Measurements from ENCODE around the gene UTP18.
"Not testable (repeated sequence)": the region's sequence is repeated elsewhere in the genome, so short reads cannot be mapped to it uniquely, and the experiment has no call there.

The UTP18 gene

GRCh38 chr17:51258756-51259563, 1.4 kb upstream of the UTP18 start:
- peak; percentile 61 for DNase-seq (ENCODE audit: low spot score)

DNA sequence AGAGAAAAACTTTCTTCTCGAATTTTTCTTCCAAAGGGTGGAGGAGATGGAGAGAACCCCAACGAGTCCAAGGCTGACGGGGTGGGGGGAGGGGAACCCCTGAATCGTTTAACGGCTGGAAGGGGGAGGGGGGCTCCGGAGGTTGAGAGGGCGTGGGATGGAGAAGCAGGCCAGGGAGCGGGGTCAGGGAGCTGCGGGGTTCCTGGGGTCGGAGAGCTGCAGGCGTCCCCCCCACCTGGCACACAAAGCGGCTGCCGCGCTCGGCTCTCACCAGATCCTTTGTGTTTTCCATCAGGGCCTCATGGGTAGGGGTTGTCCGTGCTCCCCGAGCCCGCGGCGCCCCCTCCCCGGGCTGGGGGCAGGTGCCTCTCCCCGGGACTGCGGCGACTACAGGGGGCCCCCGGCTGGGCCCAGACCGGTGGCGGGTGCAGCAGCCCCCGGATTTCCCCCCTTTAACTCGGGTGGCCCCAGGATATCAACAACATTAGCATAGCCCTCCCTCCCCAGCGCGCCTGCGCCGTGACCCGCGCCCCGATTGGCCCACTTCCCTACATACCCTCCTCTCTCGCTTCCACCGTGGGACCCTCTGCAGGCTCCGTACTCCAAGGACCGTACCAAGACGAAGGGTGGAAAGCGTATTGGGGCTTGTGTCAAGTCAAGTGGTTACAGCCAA, 646 bp upstream of the UTP18 start, which contains the start of gene MBTD1:
TSS of gene MBTD1 (minus strand) at position 486 of the 673 bp plus-strand sequence. CDS start 34,888 bp downstream, outside the sequence.
- peak; percentile 98 for DNase-seq (ENCODE audit: low spot score)

DNA sequence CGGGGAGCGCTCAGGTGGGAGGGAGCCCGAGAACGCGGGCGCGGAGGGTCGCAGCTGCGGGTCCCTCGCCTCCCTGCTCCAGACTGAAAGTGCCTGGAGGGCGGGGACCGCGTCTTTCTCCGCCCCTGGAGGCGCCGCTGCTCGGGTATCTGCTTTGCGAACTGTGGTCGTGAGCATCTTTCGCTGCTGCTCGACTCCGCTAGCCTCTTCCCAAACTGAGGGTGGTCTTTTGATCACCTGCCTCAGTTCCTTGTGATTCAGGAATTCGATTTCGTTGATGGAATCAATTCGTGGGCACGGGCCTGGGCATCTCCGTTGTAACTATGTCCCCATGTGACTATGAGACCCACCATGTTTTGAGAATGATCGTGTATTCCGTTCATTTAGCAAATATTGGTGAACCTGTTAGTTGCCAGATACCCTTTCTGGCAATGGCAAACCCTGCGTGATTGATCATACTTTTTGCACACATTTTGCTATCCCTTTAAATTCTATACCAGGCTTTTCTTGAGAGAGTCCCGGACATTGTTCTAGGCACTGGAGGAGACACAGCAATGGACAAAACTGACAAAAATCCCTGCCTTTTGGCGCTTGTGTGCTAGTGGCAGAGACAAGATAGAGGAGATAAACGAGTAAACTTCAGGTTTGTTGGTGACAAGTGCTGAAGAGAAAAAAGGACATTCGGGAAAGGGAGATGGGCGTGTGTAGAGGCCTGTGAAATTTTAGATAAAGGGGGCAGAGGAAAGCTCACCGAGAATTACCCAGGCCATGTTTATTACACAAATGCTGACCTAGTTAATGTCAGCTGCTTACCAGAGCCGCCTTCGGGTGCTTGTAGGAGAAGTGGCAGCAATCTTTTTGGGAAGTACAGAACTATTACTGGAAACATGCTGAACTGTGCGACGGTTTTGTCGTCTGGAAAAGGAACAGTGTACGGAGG, 948 bp downstream of the UTP18 start:
- DNase-seq (ENCODE audit: low spot score) = peak; percentile 39

GRCh38 chr17:51263006-51263405, 2.7 kb downstream of the UTP18 start:
- DNase-seq (ENCODE audit: low spot score) = no peak

- DNase-seq (ENCODE audit: low spot score) = not testable (repeated sequence)
Measured at GRCh38 chr17:51264466-51264865, 4.1 kb downstream of the UTP18 start.

DNA sequence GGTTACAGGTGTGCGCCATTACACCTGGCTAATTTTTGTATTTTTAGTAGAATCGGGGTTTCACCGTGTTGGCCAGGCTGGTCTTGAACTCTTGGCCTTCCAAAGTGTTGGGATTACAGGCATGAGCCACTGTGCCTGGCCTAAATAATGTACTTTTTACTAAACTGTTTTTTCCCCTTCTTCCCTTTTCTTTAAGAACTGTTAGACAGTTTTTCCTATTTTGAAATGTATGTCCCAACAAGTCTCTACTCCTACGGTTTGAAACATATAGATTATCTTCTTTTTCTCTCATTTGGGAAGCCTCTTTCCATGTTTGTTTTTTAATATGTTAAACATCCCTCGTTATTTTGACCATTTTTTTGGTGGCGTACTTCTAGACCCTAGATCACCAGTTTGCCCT, 9.6 kb downstream of the UTP18 start:
- no peak for DNase-seq (ENCODE audit: low spot score)

- DNase-seq (ENCODE audit: low spot score) = no peak
Measured at GRCh38 chr17:51270636-51271035, 10.3 kb downstream of the UTP18 start.

GRCh38 chr17:51272812-51273211, 12.5 kb downstream of the UTP18 start:
- no peak for DNase-seq (ENCODE audit: low spot score)

DNA sequence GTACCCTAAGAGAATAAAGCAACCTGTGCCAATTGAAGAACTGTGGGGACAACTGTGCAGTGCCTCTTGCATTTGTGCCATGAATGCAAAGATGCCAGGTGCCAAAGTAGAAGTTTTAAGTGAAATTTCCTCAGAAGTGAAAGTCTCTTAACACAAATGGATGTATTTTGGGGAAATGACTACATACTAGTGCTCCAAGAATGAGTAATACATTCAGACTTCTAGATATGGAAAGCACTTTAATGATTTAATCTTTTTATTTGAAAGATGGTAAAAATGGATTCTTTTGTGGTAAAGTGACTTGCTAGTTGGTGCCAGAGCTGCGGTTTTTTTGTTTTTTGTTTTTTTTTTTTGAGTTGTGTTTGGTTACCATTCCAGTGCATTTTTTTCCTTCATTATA, 15.0 kb downstream of the UTP18 start:
- no peak for DNase-seq (ENCODE audit: low spot score)

GRCh38 chr17:51279183-51279582, 18.8 kb downstream of the UTP18 start:
- no peak for DNase-seq (ENCODE audit: low spot score)

- no peak for DNase-seq (ENCODE audit: low spot score)
Measured at GRCh38 chr17:51287412-51287811, 27.1 kb downstream of the UTP18 start.

GRCh38 chr17:51289696-51290111, 29.4 kb downstream of the UTP18 start:
- DNase-seq (ENCODE audit: low spot score) = no peak

GRCh38 chr17:51294338-51294737, 34.0 kb downstream of the UTP18 start:
- not testable (repeated sequence) for DNase-seq (ENCODE audit: low spot score)

DNA sequence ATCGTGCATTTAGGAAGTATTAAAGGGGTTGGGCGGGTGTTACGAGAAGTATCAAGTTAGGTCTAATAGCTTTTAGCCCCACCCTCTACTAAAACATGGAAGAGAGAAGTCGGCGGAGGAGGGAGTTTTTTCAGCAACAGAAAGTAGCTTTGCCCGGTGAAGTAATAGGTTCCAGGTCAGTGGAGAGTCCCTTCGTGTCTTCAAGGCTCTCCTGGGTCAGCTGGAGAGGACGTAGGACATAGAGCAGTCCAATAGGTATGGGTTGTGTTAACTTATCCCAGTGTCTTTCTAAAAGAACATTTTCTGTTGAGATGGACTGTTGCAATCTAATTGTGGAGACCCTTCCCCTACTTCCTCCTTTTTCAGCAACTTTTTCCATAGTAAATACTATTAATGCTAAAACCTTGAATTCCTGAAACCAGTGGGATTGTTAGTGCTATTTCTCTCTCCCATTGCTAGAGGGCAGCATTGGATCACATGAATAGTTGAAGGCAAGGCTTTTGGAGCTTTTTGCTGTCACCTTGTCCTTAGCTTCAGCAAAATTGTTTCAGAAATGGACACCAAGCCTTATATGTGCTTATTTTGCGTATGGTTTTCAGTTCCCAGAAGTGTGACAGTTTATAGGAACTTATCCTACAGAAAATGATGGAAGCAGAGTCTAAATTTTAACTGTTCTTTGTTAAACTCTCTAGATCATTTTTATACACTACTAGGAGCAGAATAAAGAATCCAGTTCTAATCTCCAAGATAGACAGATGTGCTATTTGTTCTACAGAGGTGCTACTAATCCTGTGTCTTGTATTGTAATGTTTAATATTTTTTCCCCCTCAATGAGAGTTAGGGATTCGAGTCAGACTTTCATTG, 38.4 kb downstream of the UTP18 start:
- peak; percentile 79 for DNase-seq (ENCODE audit: low spot score)

- DNase-seq (ENCODE audit: low spot score) = no peak
Measured at GRCh38 chr17:51299859-51300258, 39.5 kb downstream of the UTP18 start.

- no peak for DNase-seq (ENCODE audit: low spot score)
Measured at GRCh38 chr17:51305182-51305581, 44.8 kb downstream of the UTP18 start.

DNA sequence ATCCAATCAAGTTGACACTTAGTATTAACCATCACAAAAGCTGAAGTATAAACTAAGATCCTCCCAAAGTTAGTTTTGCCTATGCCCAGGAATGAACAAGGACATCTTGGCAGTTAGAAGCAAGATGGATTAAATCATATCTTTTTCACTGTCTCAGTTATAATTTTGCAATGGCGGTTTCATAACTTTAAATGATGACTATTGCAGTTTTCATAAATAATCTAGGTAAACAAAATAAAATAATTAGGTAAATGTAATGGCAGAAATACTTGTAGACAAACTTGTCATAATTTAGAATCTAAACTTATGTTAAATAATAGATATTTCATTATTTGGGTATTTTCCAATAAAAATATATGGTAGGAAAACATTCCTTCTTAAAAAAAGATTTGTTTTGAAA, 51.7 kb downstream of the UTP18 start:
- DNase-seq (ENCODE audit: low spot score) = not testable (repeated sequence)

DNA sequence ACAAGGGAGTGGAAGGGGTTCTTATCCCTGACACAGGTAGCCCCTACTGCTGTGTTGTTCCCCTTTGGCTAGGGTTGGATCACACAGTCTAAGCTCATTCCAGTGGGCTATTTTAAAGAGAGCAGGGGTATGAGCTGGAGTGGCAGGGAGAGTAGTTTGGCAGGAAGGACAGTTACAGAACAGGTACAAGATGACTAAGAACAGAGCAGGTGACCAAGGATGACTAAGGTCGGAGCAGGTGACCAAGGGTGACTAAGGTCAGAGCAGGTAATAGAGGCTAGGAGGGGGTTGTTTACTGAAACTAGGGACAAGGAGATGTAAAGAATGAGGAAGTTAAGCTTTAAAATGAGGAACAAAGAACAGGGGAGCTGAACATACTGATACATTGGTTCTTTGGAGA, 58.8 kb downstream of the UTP18 start:
- DNase-seq (ENCODE audit: low spot score) = no peak

DNA sequence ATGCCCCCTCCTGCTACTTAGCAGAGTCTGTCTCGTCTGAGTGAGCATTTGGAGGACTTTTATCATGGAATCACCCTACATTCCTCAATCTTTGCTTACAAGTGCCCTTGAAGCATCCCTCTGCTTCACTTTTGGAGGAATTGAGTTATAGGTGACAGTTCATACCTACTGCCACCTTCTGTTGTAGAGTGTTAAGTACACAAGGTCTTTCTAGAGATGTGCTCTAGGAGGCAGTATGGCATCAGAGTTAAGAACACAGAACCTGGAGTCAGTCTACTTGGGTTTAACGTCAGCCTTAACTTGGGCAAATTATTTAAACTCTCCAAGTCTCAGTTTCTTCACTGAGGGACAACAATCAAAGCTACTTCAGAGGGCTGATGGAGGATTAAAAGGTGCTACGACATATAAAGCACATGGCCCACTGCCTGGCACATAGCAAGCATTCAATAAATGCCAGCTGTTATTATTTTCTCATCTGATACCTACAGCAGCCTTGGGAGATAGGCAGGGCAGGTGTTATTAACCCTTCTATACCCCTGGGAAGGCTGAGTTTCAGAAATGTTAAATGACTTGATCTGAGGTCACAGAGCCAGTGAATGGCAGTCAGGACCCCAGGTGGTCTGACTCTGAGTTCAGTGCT, 62.2 kb downstream of the UTP18 start:
- DNase-seq (ENCODE audit: low spot score) = peak; percentile 75

- DNase-seq (ENCODE audit: low spot score) = no peak
Measured at GRCh38 chr17:51325471-51325870, 65.1 kb downstream of the UTP18 start.
